ENCODE data around the gene AP2S1. TPM values are rescaled to one million over a fixed set of nuclear protein-coding genes. Genes with fewer than 3 reads are reported as not detected.
"Not testable (repeated sequence)": the region's sequence is repeated elsewhere in the genome, so short reads cannot be mapped to it uniquely, and the experiment has no call there.

Gene AP2S1
- polyA plus RNA-seq, 3 donors from 2014 or later, result 86.8 to 116 (median 90.3) TPM

DNA sequence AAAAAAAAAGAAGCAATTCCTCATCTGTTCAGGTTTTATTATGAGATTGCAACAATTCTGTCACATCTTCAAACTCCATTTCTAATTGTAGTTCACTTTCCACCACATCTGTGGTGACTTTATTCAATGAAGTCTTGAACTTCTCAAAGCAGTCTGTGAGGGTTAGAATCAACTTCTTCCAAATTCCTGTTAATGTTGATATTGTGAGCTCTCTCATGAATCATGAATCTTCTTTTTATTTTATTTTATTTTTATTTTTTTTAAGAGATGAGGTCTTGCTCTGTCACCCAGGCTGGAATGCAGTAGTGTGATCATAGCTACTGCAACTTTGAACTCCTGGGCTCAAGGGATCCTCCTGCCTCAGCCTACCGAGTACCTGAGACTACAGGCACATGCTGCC is 29.8 kb upstream of the AP2S1 start:
- Mint-ChIP-seq H3K4me1 (peaks cover 8 to 10% of the 10 kb centered on the region in 2 donors), H3K4me3 (no peak overlapping the region), H3K27me3 (ENCODE audit: low read depth in 3 of 3) (no peaks in the 10 kb centered on the region), H3K27ac (no peak overlapping the region), H3K36me3 (no peaks in the 10 kb centered on the region), H3K9me3 (no peaks in the 10 kb centered on the region)
- no peak for DNase-seq

- H3K27ac Mint-ChIP-seq, result no peak overlapping the region
- no peak for DNase-seq
- H3K4me1 Mint-ChIP-seq, result peaks cover 8 to 14% of the 10 kb centered on the region in 2 donors
- no peak overlapping the region for H3K4me3 Mint-ChIP-seq
- no peaks in the 10 kb centered on the region for H3K27me3 Mint-ChIP-seq (ENCODE audit: low read depth in 3 of 3)
- H3K9me3 Mint-ChIP-seq, result no peaks in the 10 kb centered on the region
- H3K36me3 Mint-ChIP-seq, result no peaks in the 10 kb centered on the region
These were observed 28.1 kb upstream of the AP2S1 start for GRCh38 chr19:46878613-46879375.

- no peaks in the 10 kb centered on the region for H3K9me3 Mint-ChIP-seq
- no peak overlapping the region for H3K4me3 Mint-ChIP-seq
- peaks cover 6 to 14% of the 10 kb centered on the region in 2 donors for H3K4me1 Mint-ChIP-seq
- H3K27me3 Mint-ChIP-seq (ENCODE audit: low read depth in 3 of 3), result no peaks in the 10 kb centered on the region
- no peak for DNase-seq
- peak overlapping the region in 2 of 6 donors; percentile 3 to 60 for H3K27ac Mint-ChIP-seq
- H3K36me3 Mint-ChIP-seq, result no peaks in the 10 kb centered on the region
These were observed 25.0 kb upstream of the AP2S1 start for GRCh38 chr19:46875657-46876056.

- H3K27ac Mint-ChIP-seq, result peak overlapping the region in 1 of 6 donors; percentile 60
- no peaks in the 10 kb centered on the region for H3K9me3 Mint-ChIP-seq
These were observed 24.6 kb upstream of the AP2S1 start for GRCh38 chr19:46875234-46875633.

DNA sequence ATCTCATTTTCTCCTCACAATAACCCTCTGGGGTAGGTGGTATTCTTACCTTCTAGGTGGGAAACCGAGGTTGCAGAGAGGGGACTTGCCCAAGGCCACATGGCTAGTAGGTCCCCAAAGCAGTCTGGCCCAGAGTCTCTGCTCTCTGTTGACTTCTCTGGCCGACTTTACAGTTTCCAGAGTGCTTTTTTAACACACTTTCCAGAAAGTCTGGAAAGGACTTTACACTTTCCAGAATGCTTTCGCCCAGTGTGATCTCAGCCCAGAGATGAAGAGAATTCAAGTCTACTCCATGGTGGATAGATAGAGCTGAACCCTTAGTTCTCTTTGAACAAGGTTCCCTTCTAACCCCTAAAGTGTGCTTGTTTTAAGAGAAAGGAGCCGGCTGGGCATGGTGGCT is 22.3 kb upstream of the AP2S1 start:
- Mint-ChIP-seq H3K9me3 (no peaks in the 10 kb centered on the region), H3K27ac (no peak overlapping the region), H3K4me3 (no peak overlapping the region), H3K27me3 (ENCODE audit: low read depth in 3 of 3) (no peaks in the 10 kb centered on the region), H3K36me3 (no peaks in the 10 kb centered on the region), H3K4me1 (peaks cover 11 to 23% of the 10 kb centered on the region in 2 donors)
- no peak for DNase-seq

More at GRCh38 chr19:46875234-46875633, 24.6 kb upstream of the AP2S1 start:
- no peak overlapping the region for H3K4me3 Mint-ChIP-seq
- H3K36me3 Mint-ChIP-seq, result no peaks in the 10 kb centered on the region
- peaks cover 6 to 14% of the 10 kb centered on the region in 2 donors for H3K4me1 Mint-ChIP-seq
- no peak for DNase-seq
- H3K27me3 Mint-ChIP-seq (ENCODE audit: low read depth in 3 of 3), result no peaks in the 10 kb centered on the region

DNA sequence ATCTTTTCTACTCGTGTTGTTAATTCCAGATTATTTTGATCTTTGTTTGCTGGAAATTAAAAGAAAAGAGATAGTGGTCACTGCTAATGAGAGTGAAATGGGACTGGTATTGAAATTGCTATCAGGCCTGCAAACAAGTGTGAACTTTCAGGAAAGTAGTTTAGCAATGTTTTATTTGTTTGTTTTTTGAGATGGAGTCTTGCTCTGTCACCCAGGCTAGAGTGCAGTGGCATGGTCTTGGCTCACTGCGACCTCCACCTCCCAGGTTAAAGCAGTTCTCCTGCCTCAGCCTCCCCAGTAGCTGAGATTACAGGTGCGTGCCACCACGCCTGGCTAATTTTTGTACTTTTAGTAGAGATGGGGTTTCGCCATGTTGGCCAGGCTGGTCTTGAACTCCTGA is 20.5 kb upstream of the AP2S1 start:
- not testable (repeated sequence) for H3K27me3 Mint-ChIP-seq (ENCODE audit: low read depth in 3 of 3); H3K27ac Mint-ChIP-seq; H3K9me3 Mint-ChIP-seq; H3K4me3 Mint-ChIP-seq; DNase-seq; H3K36me3 Mint-ChIP-seq
- H3K4me1 Mint-ChIP-seq, result peaks cover 23 to 39% of the 10 kb centered on the region in 2 donors

DNA sequence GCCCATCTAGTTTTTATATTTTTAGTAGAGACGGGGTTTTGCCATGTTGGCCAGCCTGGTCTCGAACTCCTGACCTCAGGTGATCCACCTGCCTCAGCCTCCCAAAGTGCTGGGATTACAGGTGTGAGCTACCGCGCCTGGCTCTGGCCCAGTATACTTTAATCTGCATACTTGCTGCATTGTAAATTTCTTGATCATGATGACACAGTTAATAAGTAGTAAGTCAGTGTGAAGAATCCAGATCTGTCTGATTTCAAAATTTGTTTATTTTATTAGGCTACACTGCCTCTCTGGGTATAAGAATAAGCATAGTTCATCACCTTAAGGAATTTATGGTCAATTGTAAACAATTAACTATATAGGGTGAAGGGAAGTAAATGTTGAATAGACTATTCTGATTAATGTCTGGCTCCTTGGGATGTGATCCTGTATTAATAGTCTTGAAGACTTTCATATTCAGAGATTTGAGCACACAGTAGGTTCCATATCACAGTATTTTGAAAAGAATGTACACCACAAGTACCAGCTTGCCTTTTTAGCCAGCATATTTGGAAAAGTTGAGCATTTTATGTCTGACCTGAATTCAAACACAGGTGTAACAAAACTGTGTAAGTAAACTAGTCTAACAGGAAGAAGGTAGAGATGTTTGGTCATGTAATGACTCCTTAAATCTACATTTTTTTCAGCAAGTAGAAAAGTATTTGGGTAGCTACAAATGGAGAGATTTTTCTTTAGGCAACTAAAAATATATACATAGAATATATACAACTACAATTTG is 17.6 kb upstream of the AP2S1 start:
- peaks cover 22 to 33% of the 10 kb centered on the region in 2 donors for H3K4me1 Mint-ChIP-seq
- H3K36me3 Mint-ChIP-seq, result no peaks in the 10 kb centered on the region
- DNase-seq, result no peak
- no peaks in the 10 kb centered on the region for H3K27me3 Mint-ChIP-seq (ENCODE audit: low read depth in 3 of 3)
- peak overlapping the region in 1 of 6 donors; percentile 1 for H3K27ac Mint-ChIP-seq
- H3K9me3 Mint-ChIP-seq, result no peaks in the 10 kb centered on the region
- H3K4me3 Mint-ChIP-seq, result no peak overlapping the region

GRCh38 chr19:46867170-46867569 is 16.5 kb upstream of the AP2S1 start:
- H3K27me3 Mint-ChIP-seq (ENCODE audit: low read depth in 3 of 3), result no peaks in the 10 kb centered on the region
- DNase-seq, result no peak
- no peaks in the 10 kb centered on the region for H3K36me3 Mint-ChIP-seq
- H3K27ac Mint-ChIP-seq, result peak overlapping the region in 4 of 6 donors; percentile 1 to 65 (median 30)
- no peaks in the 10 kb centered on the region for H3K9me3 Mint-ChIP-seq
- no peak overlapping the region for H3K4me3 Mint-ChIP-seq
- peaks cover 22 to 33% of the 10 kb centered on the region in 2 donors for H3K4me1 Mint-ChIP-seq

GRCh38 chr19:46866407-46867136 is 15.9 kb upstream of the AP2S1 start:
- Mint-ChIP-seq H3K36me3 (no peaks in the 10 kb centered on the region), H3K27me3 (ENCODE audit: low read depth in 3 of 3) (no peaks in the 10 kb centered on the region), H3K4me1 (peaks cover 22 to 33% of the 10 kb centered on the region in 2 donors), H3K9me3 (no peaks in the 10 kb centered on the region), H3K4me3 (no peak overlapping the region), H3K27ac (peak overlapping the region in 3 of 6 donors; percentile 4 to 65 (median 42))
- DNase-seq, result no peak

DNA sequence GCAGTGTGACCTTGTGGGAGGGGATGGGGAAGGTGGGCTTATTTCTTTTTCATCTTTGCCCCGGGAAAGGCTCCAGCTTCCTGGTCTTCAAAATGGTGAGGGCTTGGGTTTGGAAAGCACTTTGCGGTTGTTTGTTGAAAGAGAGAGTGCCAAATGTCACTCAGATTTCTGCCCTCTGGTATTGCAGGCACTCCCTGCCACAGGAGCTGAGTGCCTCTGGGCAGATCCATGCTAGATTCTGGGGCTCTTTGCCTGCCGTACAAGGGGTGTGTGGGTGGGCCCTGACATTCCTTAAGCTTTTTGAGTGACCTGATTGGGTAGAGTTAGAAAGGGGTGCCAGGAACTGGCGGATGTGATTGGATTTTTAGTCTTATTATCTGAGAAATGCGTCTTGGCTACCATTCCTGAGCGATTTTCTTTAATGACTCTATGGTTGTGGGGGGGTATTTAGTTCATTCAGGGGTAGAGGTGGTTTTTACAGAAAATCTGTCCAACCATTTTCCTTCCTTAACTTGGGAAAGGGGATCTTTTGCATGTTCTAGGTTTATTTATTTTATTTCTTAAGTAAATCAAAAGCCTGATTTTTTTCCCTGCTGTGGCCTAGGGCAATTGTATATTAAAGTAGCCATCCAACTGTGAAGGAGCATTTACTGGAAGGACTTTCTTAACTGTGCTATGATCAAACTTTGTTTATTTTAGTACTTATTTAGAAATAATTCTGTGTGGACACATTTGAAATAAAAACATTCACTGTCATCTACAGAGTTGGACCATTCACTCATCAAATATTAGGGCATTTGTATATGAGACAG is 13.4 kb upstream of the AP2S1 start:
- Mint-ChIP-seq H3K4me1 (peaks cover 27 to 35% of the 10 kb centered on the region in 2 donors), H3K36me3 (no peaks in the 10 kb centered on the region), H3K9me3 (no peaks in the 10 kb centered on the region), H3K27me3 (ENCODE audit: low read depth in 3 of 3) (peaks cover 4 to 10% (median 6%) of the 10 kb centered on the region in 3 donors), H3K4me3 (peak overlapping the region in 1 of 5 donors; percentile 12), H3K27ac (no peak overlapping the region)
- no peak for DNase-seq

- Mint-ChIP-seq H3K4me1 (peaks cover 23 to 28% of the 10 kb centered on the region in 2 donors), H3K36me3 (no peaks in the 10 kb centered on the region), H3K27me3 (ENCODE audit: low read depth in 3 of 3) (peaks cover 4 to 10% (median 6%) of the 10 kb centered on the region in 3 donors)
These were observed 12.5 kb upstream of the AP2S1 start for GRCh38 chr19:46862974-46863632.

DNA sequence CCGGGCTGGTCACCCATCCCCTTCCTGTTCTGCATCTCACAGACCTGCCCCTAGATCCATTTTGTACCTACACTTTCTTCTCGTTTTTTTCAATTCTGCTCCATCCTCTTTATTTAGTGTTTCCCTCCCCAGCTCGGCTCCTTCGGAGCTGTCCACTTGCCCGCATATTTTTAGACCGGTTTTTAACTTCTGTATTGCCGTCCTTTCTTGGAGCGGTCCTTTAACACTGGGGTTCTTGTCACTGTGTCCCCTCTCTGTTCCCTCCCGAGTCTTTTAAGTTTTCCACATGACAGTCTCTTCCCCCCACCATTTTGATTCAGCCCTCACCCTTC is 11.8 kb upstream of the AP2S1 start:
- H3K4me1 Mint-ChIP-seq, result peaks cover 18 to 23% of the 10 kb centered on the region in 2 donors
- no peaks in the 10 kb centered on the region for H3K9me3 Mint-ChIP-seq
- no peak overlapping the region for H3K4me3 Mint-ChIP-seq
- peaks cover 4 to 11% (median 6%) of the 10 kb centered on the region in 3 donors for H3K27me3 Mint-ChIP-seq (ENCODE audit: low read depth in 3 of 3)
- H3K36me3 Mint-ChIP-seq, result no peaks in the 10 kb centered on the region
- DNase-seq, result no peak
- no peak overlapping the region for H3K27ac Mint-ChIP-seq

More at GRCh38 chr19:46862974-46863632, 12.5 kb upstream of the AP2S1 start:
- no peak overlapping the region for H3K27ac Mint-ChIP-seq
- no peaks in the 10 kb centered on the region for H3K9me3 Mint-ChIP-seq
- H3K4me3 Mint-ChIP-seq, result no peak overlapping the region
- no peak for DNase-seq
